GM23338 (cell line): ENCODE data around the gene BRF1.

Source experiments
- CREB1 ChIP-seq: fragments of 250-450 bp; sonication (Bioruptor Pico); IDR thresholded peaks from 2 replicates; pipeline ENCODE4 v1.5.0; 2020; ENCODE audit warnings: low read depth, mild to moderate bottlenecking, moderate library complexity
- EZH2 ChIP-seq: fragments of 200-600 bp; sonication (generic); IDR thresholded peaks from one replicate; pipeline ENCODE4 v1.8.0; 2017; ENCODE audit warnings: antibody characterized with exemption, mild to moderate bottlenecking, low read depth; ENCODE audit not compliant: unreplicated experiment
- EZH2phosphoT487 ChIP-seq: fragments of 200-600 bp; sonication (generic); IDR thresholded peaks from one replicate; pipeline ENCODE4 v1.8.1; 2018; ENCODE audit warnings: antibody characterized with exemption; ENCODE audit not compliant: unreplicated experiment
- NANOG ChIP-seq: IDR thresholded peaks from 2 replicates; pipeline ENCODE4 v1.6.1; 2016; ENCODE audit warnings: antibody characterized with exemption, borderline replicate concordance
- POLR2AphosphoS5 ChIP-seq: IDR thresholded peaks from 2 replicates; pipeline ENCODE4 v1.6.1; 2016; ENCODE audit warnings: antibody characterized with exemption, low read depth
- ZNF114 ChIP-seq: fragments of 250-450 bp; sonication (Bioruptor Pico); IDR thresholded peaks from 2 replicates; pipeline ENCODE4 v1.5.0; 2020; ENCODE audit warnings: mild to moderate bottlenecking, moderate library complexity
- ZNF331 ChIP-seq: fragments of 250-450 bp; sonication (Bioruptor Pico); IDR thresholded peaks from 2 replicates; pipeline ENCODE4 v1.5.0; 2020; ENCODE audit warnings: low read depth, mild to moderate bottlenecking, moderate library complexity
- TF ChIP-seq, protein P1 (sequence below): IDR thresholded peaks from one replicate; pipeline ENCODE4 v1.6.1; 2018; ENCODE audit warnings: antibody characterized with exemption; ENCODE audit not compliant: unreplicated experiment
- TF ChIP-seq, protein P2 (sequence below), 2 experiments: fragments of 200-600 bp in 1 of 2; sonication (generic) in 1 of 2; conservative IDR thresholded peaks; 2 replicates each; pipeline versions ENCODE4 v1.5.1 to v1.6.1; 2016 to 2017; ENCODE audit warnings: antibody characterized with exemption in 2 of 2, low read depth in 2 of 2, mild to moderate bottlenecking in 2 of 2, moderate library complexity in 1 of 2
- TF ChIP-seq, protein P3 (sequence below): IDR thresholded peaks from 2 replicates; pipeline ENCODE4 v1.6.1; 2016; ENCODE audit warnings: antibody characterized with exemption
- TF ChIP-seq, protein P4 (sequence below): fragments of 250-450 bp; sonication (Bioruptor Pico); IDR thresholded peaks from 2 replicates; pipeline ENCODE4 v1.5.0; 2020; ENCODE audit warnings: mild to moderate bottlenecking, moderate library complexity

DNA sequence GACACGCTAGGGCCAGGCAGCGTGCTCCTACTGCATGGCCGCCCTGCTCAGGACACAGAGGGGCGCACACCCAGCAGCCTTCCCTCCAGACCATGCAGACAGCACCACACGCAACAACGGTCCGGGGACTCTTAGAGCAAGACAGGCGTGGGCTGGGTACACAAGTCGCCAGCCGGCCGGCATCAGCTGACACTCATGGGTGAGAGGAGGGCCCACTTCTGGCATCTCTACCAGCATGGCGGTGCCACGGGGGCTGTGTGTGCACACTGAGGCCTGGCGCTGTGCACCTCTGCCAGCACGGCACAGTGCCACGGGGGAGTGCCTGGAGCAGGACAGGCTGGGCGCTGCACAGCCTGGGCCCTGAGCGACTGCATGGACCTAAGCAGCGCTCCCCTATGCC is 59.2 kb downstream of the BRF1 start:
- TF ChIP-seq, protein P1, sequence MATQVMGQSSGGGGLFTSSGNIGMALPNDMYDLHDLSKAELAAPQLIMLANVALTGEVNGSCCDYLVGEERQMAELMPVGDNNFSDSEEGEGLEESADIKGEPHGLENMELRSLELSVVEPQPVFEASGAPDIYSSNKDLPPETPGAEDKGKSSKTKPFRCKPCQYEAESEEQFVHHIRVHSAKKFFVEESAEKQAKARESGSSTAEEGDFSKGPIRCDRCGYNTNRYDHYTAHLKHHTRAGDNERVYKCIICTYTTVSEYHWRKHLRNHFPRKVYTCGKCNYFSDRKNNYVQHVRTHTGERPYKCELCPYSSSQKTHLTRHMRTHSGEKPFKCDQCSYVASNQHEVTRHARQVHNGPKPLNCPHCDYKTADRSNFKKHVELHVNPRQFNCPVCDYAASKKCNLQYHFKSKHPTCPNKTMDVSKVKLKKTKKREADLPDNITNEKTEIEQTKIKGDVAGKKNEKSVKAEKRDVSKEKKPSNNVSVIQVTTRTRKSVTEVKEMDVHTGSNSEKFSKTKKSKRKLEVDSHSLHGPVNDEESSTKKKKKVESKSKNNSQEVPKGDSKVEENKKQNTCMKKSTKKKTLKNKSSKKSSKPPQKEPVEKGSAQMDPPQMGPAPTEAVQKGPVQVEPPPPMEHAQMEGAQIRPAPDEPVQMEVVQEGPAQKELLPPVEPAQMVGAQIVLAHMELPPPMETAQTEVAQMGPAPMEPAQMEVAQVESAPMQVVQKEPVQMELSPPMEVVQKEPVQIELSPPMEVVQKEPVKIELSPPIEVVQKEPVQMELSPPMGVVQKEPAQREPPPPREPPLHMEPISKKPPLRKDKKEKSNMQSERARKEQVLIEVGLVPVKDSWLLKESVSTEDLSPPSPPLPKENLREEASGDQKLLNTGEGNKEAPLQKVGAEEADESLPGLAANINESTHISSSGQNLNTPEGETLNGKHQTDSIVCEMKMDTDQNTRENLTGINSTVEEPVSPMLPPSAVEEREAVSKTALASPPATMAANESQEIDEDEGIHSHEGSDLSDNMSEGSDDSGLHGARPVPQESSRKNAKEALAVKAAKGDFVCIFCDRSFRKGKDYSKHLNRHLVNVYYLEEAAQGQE, result no peak
- TF ChIP-seq EZH2 (no peak), POLR2AphosphoS5 (no peak), EZH2phosphoT487 (no peak), CREB1 (CRISPR knock-in tag) (no peak), ZNF114 (CRISPR knock-in tag) (no peak), ZNF331 (no peak), NANOG (no peak)
- TF ChIP-seq, protein P2, sequence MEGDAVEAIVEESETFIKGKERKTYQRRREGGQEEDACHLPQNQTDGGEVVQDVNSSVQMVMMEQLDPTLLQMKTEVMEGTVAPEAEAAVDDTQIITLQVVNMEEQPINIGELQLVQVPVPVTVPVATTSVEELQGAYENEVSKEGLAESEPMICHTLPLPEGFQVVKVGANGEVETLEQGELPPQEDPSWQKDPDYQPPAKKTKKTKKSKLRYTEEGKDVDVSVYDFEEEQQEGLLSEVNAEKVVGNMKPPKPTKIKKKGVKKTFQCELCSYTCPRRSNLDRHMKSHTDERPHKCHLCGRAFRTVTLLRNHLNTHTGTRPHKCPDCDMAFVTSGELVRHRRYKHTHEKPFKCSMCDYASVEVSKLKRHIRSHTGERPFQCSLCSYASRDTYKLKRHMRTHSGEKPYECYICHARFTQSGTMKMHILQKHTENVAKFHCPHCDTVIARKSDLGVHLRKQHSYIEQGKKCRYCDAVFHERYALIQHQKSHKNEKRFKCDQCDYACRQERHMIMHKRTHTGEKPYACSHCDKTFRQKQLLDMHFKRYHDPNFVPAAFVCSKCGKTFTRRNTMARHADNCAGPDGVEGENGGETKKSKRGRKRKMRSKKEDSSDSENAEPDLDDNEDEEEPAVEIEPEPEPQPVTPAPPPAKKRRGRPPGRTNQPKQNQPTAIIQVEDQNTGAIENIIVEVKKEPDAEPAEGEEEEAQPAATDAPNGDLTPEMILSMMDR (conservative IDR thresholded peaks at IDR 0.05; ENCODE audit: low read depth in 2 of 2), result no peak
- TF ChIP-seq, protein P3, sequence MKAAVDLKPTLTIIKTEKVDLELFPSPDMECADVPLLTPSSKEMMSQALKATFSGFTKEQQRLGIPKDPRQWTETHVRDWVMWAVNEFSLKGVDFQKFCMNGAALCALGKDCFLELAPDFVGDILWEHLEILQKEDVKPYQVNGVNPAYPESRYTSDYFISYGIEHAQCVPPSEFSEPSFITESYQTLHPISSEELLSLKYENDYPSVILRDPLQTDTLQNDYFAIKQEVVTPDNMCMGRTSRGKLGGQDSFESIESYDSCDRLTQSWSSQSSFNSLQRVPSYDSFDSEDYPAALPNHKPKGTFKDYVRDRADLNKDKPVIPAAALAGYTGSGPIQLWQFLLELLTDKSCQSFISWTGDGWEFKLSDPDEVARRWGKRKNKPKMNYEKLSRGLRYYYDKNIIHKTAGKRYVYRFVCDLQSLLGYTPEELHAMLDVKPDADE, result no peak
- TF ChIP-seq, protein P4, sequence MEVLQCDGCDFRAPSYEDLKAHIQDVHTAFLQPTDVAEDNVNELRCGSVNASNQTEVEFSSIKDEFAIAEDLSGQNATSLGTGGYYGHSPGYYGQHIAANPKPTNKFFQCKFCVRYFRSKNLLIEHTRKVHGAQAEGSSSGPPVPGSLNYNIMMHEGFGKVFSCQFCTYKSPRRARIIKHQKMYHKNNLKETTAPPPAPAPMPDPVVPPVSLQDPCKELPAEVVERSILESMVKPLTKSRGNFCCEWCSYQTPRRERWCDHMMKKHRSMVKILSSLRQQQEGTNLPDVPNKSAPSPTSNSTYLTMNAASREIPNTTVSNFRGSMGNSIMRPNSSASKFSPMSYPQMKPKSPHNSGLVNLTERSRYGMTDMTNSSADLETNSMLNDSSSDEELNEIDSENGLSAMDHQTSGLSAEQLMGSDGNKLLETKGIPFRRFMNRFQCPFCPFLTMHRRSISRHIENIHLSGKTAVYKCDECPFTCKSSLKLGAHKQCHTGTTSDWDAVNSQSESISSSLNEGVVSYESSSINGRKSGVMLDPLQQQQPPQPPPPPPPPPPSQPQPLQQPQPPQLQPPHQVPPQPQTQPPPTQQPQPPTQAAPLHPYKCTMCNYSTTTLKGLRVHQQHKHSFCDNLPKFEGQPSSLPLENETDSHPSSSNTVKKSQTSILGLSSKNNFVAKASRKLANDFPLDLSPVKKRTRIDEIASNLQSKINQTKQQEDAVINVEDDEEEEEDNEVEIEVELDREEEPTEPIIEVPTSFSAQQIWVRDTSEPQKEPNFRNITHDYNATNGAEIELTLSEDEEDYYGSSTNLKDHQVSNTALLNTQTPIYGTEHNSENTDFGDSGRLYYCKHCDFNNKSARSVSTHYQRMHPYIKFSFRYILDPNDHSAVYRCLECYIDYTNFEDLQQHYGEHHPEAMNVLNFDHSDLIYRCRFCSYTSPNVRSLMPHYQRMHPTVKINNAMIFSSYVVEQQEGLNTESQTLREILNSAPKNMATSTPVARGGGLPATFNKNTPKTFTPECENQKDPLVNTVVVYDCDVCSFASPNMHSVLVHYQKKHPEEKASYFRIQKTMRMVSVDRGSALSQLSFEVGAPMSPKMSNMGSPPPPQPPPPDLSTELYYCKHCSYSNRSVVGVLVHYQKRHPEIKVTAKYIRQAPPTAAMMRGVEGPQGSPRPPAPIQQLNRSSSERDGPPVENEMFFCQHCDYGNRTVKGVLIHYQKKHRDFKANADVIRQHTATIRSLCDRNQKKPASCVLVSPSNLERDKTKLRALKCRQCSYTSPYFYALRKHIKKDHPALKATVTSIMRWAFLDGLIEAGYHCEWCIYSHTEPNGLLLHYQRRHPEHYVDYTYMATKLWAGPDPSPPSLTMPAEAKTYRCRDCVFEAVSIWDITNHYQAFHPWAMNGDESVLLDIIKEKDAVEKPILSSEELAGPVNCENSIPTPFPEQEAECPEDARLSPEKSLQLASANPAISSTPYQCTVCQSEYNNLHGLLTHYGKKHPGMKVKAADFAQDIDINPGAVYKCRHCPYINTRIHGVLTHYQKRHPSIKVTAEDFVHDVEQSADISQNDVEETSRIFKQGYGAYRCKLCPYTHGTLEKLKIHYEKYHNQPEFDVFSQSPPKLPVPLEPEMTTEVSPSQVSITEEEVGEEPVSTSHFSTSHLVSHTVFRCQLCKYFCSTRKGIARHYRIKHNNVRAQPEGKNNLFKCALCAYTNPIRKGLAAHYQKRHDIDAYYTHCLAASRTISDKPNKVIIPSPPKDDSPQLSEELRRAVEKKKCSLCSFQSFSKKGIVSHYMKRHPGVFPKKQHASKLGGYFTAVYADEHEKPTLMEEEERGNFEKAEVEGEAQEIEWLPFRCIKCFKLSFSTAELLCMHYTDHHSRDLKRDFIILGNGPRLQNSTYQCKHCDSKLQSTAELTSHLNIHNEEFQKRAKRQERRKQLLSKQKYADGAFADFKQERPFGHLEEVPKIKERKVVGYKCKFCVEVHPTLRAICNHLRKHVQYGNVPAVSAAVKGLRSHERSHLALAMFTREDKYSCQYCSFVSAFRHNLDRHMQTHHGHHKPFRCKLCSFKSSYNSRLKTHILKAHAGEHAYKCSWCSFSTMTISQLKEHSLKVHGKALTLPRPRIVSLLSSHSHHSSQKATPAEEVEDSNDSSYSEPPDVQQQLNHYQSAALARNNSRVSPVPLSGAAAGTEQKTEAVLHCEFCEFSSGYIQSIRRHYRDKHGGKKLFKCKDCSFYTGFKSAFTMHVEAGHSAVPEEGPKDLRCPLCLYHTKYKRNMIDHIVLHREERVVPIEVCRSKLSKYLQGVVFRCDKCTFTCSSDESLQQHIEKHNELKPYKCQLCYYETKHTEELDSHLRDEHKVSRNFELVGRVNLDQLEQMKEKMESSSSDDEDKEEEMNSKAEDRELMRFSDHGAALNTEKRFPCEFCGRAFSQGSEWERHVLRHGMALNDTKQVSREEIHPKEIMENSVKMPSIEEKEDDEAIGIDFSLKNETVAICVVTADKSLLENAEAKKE, result no peak
